EL (cell line): Measurements from ENCODE around the gene NDFIP2.

Experiments used
- DNase-seq: peaks from one replicate; pipeline ENCODE4 v3.0.0-alpha.2; 2016

NDFIP2 gene, protein sequence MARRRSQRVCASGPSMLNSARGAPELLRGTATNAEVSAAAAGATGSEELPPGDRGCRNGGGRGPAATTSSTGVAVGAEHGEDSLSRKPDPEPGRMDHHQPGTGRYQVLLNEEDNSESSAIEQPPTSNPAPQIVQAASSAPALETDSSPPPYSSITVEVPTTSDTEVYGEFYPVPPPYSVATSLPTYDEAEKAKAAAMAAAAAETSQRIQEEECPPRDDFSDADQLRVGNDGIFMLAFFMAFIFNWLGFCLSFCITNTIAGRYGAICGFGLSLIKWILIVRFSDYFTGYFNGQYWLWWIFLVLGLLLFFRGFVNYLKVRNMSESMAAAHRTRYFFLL

DNA sequence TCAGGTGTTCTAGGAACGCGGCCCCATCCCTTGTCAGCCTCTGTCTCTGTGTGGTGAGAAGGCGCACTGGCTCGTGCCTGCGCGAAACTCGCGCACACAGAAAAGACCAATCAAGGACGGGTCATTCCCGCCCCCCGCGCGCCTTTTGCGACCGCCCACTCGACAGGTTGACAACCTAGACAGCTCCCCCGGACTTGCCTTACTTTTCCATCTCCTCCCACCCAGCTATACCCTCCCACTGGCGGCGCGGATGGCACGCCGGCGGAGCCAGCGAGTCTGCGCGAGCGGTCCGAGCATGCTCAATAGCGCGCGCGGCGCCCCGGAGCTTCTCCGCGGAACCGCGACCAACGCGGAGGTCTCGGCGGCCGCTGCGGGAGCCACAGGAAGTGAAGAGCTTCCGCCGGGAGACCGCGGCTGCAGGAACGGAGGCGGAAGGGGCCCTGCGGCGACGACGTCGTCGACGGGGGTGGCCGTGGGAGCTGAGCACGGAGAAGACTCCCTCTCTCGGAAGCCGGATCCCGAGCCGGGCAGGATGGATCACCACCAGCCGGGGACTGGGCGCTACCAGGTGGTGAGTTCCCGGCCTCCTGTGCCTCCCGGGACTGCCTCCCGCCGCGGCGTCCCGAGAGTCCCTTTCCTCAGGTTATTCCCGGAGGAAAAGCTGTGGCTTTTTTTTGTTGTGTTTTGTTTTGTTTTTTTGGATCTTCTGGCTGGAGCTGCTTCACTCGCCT is at the start of gene NDFIP2:
NDFIP2 (plus strand) TSS at position 202 of the 731 bp plus-strand sequence; CDS start at position 251, 49 bp downstream.
- peak; percentile 87 for DNase-seq

DNA sequence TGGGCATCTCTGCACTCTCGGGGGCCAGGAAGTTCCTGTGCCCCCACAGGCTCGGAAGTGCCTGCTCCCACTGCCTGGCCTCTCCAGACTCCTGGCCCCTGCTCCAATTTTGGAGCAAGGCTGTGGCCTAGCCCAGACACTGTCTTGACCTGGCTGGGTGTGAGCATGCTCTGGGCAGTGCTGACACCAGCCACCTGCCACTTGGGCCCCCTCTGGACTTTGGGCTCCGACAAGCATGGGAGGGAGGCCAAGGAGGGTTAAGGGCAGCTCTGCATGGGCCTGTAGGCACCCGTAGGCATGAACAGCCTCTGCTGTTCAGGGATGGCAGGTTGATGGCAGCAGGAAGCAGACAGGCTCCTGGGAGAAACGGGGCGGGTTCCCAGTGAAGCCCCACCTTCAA is 48.9 kb upstream of the NDFIP2 start:
- DNase-seq, result no peak

- DNase-seq, result no peak
Observed at GRCh38 chr13:79432992-79433391, 48.0 kb upstream of the NDFIP2 start.

- peak; percentile 63 for DNase-seq
Observed at GRCh38 chr13:79434556-79434955, 46.4 kb upstream of the NDFIP2 start.

GRCh38 chr13:79435561-79435990 is 45.4 kb upstream of the NDFIP2 start:
- peak; percentile 84 for DNase-seq

DNA sequence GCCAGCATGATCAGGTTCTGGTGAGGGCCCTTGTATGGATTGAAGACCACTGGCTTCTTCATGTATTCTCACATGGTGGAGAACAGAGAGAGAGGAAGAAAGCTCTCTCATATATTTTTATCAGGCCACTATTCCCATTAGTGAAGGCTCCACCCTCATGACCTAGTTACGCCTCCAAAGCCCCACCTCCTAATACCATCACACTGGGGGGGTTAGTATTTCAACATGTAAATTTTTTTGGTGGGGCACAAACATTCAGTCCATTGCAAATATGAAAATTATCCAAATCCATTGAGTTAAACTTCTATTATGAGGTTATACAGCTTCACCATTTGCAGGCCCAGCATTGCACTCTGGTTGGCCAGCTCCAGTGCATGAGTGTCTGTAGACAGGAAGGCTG is 41.7 kb upstream of the NDFIP2 start:
- DNase-seq, result no peak

- no peak for DNase-seq
Observed at GRCh38 chr13:79440958-79441528, 39.9 kb upstream of the NDFIP2 start.

- DNase-seq, result peak; percentile 31
Observed at GRCh38 chr13:79442221-79442620, 38.7 kb upstream of the NDFIP2 start.

DNA sequence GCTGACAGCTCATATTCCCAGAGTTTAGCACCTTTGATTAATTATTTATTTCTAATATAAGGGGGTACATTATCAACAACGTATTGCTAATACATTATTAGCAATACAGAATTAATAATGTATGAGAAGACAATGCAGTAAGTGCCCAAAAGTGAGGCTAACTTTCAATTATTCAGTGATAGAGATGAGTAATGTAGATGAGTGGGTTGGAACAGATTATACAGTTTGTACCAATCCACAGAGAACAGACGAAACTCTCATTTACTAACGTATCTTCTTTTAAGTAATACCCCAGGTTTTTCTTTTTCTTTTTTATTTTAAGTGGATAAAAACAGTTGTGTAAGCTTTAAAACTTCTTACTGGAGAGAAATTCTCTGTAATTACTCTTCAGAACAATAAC is 38.2 kb upstream of the NDFIP2 start:
- no peak for DNase-seq

DNA sequence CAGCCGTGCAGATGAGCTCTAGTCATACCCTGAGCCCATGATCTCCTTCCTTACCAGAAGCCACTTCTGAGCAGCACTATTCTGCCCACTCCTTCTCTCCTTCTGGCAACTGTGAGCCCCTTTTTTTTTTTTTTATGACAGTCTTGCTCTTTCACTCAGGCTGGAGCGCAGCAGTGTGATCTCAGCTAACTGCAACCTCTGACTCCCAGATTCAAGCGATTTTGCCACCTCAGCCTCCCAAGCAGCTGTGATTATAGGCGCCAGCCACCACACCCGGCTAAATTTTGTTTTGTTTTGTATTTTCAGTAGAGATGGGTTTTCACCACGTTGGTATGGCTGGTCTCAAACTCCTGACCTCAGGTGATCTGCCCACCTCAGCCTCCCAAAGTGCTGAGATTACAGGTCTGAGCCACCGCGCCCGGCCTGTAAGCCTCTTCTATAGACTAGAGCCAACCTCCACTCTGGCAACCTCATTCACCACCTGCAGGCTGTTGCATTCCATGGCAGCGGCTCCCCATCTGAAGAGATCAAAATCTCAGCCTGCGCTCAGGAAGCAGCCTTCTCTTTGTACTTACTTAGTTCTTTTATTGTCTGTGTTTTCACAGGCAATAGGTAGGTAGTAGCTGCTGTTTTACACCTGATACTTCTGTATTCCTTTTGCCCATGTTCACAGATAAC is 34.8 kb upstream of the NDFIP2 start:
- DNase-seq, result no peak

DNA sequence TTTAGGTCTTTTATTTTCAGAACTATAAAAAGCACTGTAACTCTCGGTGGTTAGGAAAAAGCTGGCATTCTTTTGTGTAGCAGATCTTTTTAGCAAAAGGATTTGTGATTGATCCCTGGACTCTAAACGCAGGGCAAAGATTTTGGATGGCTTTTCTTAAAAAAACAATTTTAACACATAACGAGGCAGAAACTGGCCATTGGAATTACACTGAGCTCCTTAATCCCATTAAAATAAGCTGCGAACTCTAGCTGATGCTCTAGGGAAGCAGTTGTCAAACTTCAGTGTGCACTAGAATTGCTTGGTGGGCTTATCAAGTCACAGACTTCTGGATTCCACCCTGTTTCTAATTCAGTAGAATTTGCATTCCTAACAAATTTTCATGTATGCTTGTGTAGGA is 33.8 kb upstream of the NDFIP2 start:
- DNase-seq, result no peak

- DNase-seq, result no peak
Observed at GRCh38 chr13:79447741-79448140, 33.2 kb upstream of the NDFIP2 start.

DNA sequence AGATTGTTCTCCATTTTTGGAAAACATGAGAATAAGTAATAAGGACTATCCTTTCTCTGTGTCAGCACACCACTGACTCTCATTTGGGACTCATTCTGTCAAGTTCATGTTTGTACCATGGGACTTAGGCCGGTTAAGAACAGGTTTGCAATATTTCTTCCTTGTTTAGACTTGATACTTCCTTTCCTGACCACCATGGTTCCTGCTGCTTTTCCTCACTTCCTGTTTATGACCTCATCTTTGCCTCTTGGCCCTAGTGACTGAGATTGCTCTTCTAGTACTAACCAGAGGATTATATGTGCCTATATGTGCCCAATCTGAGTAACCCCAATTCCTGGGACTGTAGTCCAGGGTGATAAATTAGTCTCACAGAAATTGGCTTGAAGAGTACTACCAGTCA is 32.5 kb upstream of the NDFIP2 start:
- DNase-seq, result no peak

- no peak for DNase-seq
Observed at GRCh38 chr13:79450110-79450509, 30.8 kb upstream of the NDFIP2 start.

DNA sequence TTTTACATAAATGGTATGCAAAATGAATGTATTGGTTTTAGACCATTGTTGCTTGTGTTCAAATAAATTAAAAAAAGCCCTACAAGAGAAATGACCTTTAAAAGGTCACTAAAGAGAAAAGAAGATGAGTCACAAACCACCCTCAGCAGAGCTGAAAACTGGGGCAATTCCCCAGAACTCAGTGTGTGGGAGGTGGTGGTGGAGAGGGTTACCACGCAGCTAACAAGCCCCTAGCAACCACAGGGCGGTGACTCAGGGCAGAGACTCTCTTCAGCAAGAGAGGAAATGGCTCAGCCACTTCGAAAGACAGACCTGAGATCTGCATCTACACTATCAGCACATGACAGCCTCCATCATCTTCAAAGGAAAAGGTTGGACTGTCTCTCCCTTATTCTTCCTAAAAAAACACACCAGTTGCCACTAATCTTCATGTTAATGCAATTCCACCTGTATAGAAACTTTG is 29.4 kb upstream of the NDFIP2 start:
- peak; percentile 97 for DNase-seq

DNA sequence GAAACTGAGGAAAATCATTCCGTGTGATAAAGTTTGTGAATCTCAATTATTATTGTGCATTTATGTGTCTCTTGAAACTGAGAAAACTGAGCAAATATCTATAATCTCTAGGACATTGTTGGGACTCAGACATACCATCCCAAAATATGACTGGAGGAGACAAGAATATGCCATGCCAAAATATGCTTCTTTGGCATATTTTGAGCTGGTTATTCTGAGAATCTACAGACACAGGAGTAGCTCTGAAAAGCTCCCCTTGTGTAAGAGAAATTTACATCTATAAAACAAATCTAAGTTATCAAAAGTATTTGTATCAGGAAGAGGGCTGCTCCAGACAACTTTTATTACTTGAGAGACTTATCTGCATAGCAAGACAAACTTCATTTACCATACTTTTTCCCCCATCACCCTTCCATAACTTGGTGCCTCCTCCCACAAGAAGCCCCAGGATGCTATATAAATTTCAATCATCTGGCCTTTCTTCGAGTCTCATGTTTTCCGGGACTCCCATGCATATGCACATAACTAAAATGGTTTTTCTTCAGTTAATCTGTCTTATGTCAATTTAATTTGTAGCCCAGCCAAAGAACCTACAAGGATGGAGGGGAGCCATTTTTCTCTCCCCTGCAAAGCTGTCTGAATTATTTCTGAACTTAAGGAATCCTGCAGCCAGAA is 28.6 kb upstream of the NDFIP2 start:
- DNase-seq, result no peak

GRCh38 chr13:79455331-79455730 is 25.6 kb upstream of the NDFIP2 start:
- peak; percentile 86 for DNase-seq

DNA sequence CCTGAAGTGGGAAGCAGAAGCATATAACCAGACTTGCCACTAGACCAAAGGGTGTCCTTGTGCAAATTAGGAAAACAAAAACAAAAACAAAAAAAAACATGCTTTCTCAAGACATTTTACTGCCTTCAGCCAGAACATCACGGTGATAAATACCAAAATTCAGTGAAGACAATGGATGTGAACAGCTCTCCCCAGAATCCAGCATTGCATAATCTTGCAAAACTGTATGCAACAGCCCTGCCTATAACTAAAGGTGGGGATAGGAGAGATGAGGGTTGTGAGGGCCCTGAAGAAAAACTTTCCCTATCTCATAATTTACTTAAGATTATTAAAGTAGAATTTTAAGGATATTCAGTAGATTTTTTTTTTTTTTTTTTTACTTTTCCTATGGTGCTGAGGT is 24.9 kb upstream of the NDFIP2 start:
- no peak for DNase-seq

DNA sequence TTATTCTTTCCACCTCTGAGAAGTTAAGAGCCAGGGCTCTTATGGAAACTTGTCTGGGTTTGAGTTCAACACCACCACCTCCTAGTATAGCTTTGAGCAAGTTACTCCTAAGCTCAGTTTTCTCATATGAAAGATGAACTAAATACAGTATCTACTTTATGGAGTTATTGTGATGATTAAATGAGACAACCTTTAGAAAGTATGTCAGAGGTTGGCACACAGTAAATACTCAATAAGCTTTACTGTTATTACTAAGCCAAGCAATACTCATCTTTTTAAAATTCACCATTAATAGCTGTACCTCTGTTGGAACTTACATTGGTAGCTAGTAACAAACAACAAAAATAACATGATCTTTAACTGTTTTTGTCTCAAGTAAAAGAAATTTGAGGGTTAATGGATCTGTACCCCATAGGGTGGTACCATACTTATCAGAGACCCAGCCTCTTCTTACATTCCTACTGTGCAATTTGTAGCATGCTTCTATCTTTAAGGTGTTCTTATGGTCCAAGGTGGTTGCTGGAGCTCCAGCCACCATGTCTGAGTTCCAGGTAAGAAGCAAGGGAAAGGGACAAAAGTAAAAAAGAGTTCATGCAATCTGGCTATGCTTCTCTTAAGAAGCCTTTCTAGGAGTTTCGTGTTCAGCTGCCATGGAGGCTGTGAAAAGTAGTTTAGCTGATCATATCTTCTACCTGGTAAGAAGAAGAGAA is 24.1 kb upstream of the NDFIP2 start:
- no peak for DNase-seq

DNA sequence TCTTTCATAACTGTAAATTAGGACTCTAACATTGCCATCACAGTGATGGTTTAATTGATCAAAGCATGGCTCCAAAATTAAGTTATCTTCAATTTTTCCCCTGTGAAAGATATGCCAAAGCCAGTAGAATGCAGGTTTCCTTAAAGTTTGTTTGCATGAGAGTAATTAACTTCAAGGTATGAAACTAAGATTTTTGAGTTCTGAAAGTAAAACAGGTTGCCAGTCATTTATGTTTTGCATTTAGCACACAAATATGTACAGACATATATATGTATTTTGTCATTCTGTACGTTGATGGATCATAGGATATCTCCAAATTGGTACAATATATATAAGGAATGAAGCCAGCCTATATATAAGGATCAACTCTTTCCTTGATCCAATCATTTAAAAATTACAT is 23.6 kb upstream of the NDFIP2 start:
- DNase-seq, result no peak

DNA sequence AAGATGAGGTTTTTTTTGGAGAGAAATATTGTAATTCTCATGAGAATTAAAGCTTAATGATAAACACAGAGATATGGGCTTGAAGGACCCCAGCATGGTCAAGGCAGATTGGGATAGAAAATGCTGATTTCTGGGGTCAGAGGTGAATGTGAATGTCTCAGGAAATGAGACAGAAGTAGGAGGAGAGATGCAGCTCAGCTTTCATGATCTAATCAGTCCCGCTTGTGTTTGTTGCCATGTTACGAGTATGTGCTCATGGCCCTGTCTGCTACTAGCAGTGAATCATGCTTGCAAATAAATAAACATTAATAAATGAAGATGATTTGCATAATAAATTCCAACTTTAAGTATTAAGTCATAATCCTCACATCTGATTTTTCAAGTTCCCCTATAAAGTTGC is 23.0 kb upstream of the NDFIP2 start:
- DNase-seq, result peak; percentile 84

- no peak for DNase-seq
Observed at GRCh38 chr13:79458436-79458835, 22.5 kb upstream of the NDFIP2 start.
